BLaER1 (cell line): ENCODE data around the gene FAM131C.

Experiments used
- H3K27ac ChIP-seq: shearing (Covaris generic); formaldehyde crosslinking; 2 replicates; pipeline ENCODE4 v1.8.1; 2022
- H3K27me3 ChIP-seq: shearing (Covaris generic); formaldehyde crosslinking; 2 replicates; pipeline ENCODE4 v1.8.1; 2022
- H3K36me3 ChIP-seq: shearing (Covaris generic); formaldehyde crosslinking; 2 replicates; pipeline ENCODE4 v1.8.1; 2022
- H3K4me1 ChIP-seq: shearing (Covaris generic); formaldehyde crosslinking; 2 replicates; pipeline ENCODE4 v1.8.1; 2022
- H3K4me2 ChIP-seq: shearing (Covaris generic); formaldehyde crosslinking; 2 replicates; pipeline ENCODE4 v1.8.1; 2022
- H3K4me3 ChIP-seq: shearing (Covaris generic); formaldehyde crosslinking; 2 replicates; pipeline ENCODE4 v1.8.1; 2022
- H3K9ac ChIP-seq: shearing (Covaris generic); formaldehyde crosslinking; 2 replicates; pipeline ENCODE4 v1.8.1; 2022
- H3K9me3 ChIP-seq: shearing (Covaris generic); formaldehyde crosslinking; 2 replicates; pipeline ENCODE4 v1.8.1; 2022
- H4K20me1 ChIP-seq: shearing (Covaris generic); formaldehyde crosslinking; 2 replicates; pipeline ENCODE4 v1.8.1; 2022
- Cebpa-rat ChIP-seq: shearing (Covaris generic); IDR thresholded peaks from 2 replicates; pipeline ENCODE4 v1.8.1; 2022

The FAM131C gene

GRCh38 chr1:16078925-16079656 is 5.6 kb upstream of the FAM131C start:
- no peak for TF ChIP-seq Cebpa-rat
- H3K27ac ChIP-seq: 0 out of 2 replicates have a peak overlapping the region, but pooled peaks have one; percentile 7
- no peaks in the 10 kb centered on the region for H3K9me3 ChIP-seq
- no peaks in the 10 kb centered on the region for H4K20me1 ChIP-seq
- H3K4me1 ChIP-seq: peaks cover 7% of the 10 kb centered on the region
- peaks cover 5% of the 10 kb centered on the region; the same call in 1 of the 2 replicates for H3K27me3 ChIP-seq
- H3K4me3 ChIP-seq: no peak overlapping the region
- no peaks in the 10 kb centered on the region for H3K36me3 ChIP-seq
- H3K9ac ChIP-seq: no peak overlapping the region
- H3K4me2 ChIP-seq: peak overlapping the region; percentile 49

DNA sequence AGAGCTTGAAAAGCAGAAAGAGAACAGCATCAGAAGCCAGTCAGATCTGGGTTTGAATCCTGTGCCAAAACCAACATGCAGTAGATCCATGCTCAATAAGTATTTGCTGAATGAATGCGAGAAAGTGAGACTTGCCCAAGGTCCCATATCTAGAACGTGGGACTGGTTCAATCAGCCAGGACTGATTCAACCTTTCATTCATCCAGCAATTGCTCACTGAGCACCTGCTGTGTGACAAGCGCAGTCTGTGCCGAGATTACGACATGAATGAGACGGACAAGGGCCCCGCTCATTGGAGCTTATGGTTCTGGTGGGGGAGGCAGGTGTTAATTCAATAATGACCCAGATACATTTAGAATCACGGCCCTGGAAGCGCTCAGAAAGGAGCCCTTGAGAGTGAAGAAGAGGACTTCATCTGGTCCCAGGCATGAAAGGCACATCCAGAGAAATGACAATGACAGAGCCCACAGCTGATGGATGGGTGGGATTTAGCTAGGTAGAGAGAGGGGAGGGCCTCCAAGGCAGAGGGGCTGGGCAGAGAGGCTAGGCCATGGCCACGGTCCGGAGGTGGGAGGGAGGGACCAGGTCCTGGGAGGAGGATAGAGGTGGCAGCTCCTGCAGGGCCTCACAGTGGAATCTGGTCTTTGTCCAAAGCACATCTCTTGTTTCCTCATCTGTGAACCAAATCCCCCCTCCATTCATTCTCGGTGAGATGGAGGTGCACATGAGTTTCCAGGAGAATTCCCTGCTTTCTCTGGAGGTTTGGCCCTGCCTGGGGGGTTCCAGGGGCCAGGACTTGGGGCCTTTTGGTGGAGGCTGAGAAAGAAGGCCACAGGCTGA is 4.2 kb upstream of the FAM131C start:
- Histone ChIP-seq H3K9ac (no peak overlapping the region), H3K4me3 (no peak overlapping the region), H3K36me3 (no peaks in the 10 kb centered on the region), H3K27me3 (peaks cover 19% of the 10 kb centered on the region; the same call in 1 of the 2 replicates), H3K4me2 (no peak overlapping the region), H4K20me1 (no peaks in the 10 kb centered on the region), H3K4me1 (peaks cover 18% of the 10 kb centered on the region), H3K9me3 (no peaks in the 10 kb centered on the region), H3K27ac (no peak overlapping the region)
- no peak for TF ChIP-seq Cebpa-rat

DNA sequence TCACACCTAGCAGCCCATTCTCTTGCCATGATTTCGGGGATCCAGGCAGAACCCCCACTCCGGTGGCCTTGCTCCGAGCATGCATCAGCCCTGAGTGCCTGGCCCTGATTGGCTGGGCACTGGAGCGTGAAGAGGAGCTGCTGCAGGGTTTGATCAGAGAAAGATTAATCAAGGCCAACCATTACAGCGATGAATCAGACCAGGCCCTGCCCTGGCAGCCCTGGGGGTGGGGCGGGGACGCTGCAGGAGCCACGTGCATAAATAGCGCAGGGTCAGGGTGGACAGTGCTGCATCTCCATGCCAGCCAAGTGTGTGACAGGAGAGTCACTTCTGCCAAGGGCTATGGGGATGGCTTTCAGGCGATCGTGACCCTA is 3.4 kb upstream of the FAM131C start:
- H3K27me3 ChIP-seq: peaks cover 27% of the 10 kb centered on the region
- H3K36me3 ChIP-seq: no peaks in the 10 kb centered on the region
- no peak overlapping the region for H3K9ac ChIP-seq
- H3K27ac ChIP-seq: no peak overlapping the region
- H3K4me3 ChIP-seq: no peak overlapping the region
- peaks cover 26% of the 10 kb centered on the region for H3K4me1 ChIP-seq
- peaks cover 6% of the 10 kb centered on the region for H4K20me1 ChIP-seq
- H3K4me2 ChIP-seq: no peak overlapping the region
- TF ChIP-seq Cebpa-rat: no peak
- H3K9me3 ChIP-seq: no peaks in the 10 kb centered on the region

DNA sequence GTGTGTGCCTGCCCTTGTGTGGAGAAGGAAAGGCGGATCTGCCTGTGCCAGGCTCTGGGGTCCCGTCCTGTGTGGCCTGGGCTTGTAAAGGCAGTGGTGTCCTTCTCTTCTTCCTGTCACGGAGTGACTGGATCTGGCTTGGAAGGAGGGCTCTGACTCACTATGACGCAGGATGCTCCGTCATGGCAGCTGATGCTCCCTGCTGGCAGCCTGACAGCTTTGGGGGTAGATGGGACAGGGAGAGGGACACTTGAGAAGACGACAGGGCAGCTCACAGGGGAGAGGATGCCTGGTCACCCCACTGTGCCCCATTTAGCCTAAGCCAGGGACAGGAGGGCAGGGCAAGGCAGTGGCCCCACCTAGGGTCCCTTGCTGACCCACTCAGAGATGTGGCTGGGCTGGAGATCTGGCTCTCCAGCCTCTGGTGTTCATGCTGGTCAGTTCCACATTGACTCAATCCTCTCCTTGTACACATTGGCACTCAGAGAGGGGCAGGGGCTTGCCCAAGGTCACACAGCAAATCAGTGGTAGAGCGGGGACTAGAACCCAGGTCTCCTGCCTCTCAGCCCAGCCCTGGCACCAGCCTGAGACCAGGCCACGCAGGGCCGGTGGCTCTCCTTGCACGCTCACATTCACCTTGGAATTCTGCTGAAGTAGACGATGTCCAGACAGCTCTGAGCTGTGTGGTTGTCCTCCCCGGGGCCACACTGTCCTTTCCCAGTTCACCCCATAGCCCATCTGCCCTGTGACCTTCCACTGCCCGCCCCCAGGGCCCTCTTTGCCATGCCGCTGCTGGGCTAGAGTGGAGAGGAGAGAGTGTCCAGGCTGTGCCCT is 2.8 kb upstream of the FAM131C start:
- no peaks in the 10 kb centered on the region for H3K9me3 ChIP-seq
- H3K4me2 ChIP-seq: no peak overlapping the region
- peaks cover 30% of the 10 kb centered on the region for H3K27me3 ChIP-seq
- H3K4me1 ChIP-seq: peaks cover 27% of the 10 kb centered on the region
- no peaks in the 10 kb centered on the region for H3K36me3 ChIP-seq
- H4K20me1 ChIP-seq: peaks cover 10% of the 10 kb centered on the region
- no peak overlapping the region for H3K9ac ChIP-seq
- no peak overlapping the region for H3K27ac ChIP-seq
- no peak overlapping the region for H3K4me3 ChIP-seq
- no peak for TF ChIP-seq Cebpa-rat

GRCh38 chr1:16075337-16076030 is 2.0 kb upstream of the FAM131C start:
- Histone ChIP-seq H3K4me3 (no peak overlapping the region), H3K27me3 (peaks cover 30% of the 10 kb centered on the region), H3K36me3 (no peaks in the 10 kb centered on the region), H3K9me3 (no peaks in the 10 kb centered on the region), H3K9ac (no peak overlapping the region), H4K20me1 (peaks cover 10% of the 10 kb centered on the region), H3K4me2 (no peak overlapping the region), H3K27ac (no peak overlapping the region), H3K4me1 (peaks cover 27% of the 10 kb centered on the region)
- TF ChIP-seq Cebpa-rat: no peak

DNA sequence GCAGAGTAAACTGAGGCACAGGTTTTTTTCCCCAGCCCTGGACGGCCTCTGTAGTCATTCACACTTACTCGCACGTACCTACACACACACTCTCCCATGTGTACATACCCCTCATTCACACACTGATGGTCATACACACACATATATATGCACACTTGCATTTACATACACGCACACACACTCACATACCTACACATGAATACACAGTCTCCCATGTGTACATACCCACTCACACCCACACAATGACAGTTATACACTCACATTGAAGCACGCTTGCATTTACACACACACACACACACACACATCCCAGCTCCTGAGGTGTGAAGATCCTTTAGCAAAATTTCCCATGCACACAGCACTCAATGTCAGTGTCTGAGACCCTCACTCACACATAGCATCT is 766 bp upstream of the FAM131C start:
- H3K36me3 ChIP-seq: no peaks in the 10 kb centered on the region
- no peak overlapping the region for H3K27ac ChIP-seq
- TF ChIP-seq Cebpa-rat: no peak
- H3K27me3 ChIP-seq: peaks cover 30% of the 10 kb centered on the region
- H3K4me1 ChIP-seq: peaks cover 37% of the 10 kb centered on the region
- H3K9me3 ChIP-seq: no peaks in the 10 kb centered on the region
- H4K20me1 ChIP-seq: peaks cover 10% of the 10 kb centered on the region
- no peak overlapping the region for H3K9ac ChIP-seq
- H3K4me3 ChIP-seq: no peak overlapping the region
- H3K4me2 ChIP-seq: peak overlapping the region; percentile 97

DNA sequence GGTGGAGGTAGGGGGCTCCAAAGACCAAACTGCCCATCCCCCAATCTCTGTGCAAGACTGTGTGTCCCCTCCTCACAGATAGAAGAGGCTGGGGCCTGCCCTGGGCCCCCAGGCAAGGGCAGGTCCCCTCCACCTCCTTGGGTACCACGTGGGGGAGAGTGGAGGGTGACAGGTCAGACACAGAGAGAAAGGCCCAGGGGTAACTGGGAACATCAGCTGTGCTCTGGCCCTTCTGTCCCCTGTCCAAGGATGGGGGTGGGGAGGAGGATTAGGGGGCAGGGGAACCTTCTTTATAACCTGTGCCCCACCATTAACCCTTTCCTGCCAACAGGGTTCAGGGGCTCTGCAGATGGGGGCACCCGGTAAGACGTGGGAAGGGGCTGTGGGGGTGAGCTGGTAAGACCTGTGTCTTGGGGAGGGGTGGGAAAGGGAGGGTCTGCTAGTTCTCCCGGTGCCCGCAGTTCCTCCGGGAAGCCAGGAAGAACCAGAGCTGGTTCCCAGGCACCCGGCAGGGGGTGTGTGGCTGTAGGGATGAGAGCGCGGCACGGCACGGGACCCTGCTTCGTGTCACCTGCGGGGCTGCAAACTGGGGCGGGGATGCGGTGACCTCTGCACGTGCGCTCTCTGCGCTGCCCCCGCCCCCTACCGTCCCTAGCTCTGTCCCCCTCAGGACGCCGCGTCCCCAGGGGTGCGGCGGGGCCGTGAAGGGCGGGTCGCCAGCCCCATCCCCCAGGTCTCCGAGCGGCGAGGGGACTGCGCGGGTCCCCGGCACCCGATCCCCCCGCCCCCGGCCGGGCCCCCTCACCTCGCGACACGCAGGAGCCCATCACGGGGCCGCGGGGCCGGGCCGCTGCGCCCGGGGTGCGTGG is 601 bp downstream of the FAM131C start:
- Histone ChIP-seq H3K27me3 (peaks cover 30% of the 10 kb centered on the region), H3K9ac (peak overlapping the region; percentile 51), H3K9me3 (no peaks in the 10 kb centered on the region), H3K4me2 (peak overlapping the region; percentile 97), H3K36me3 (no peaks in the 10 kb centered on the region), H3K4me1 (peaks cover 47% of the 10 kb centered on the region), H3K4me3 (peak overlapping the region; percentile 68), H4K20me1 (peaks cover 10% of the 10 kb centered on the region), H3K27ac (no peak overlapping the region)
- no peak for TF ChIP-seq Cebpa-rat

- Histone ChIP-seq H3K27me3 (peaks cover 30% of the 10 kb centered on the region), H3K27ac (no peak overlapping the region), H3K4me2 (no peak overlapping the region; the same call in 1 of the 2 replicates), H3K36me3 (no peaks in the 10 kb centered on the region), H3K4me1 (peaks cover 54% of the 10 kb centered on the region), H3K4me3 (no peak overlapping the region), H3K9me3 (no peaks in the 10 kb centered on the region), H3K9ac (no peak overlapping the region), H4K20me1 (peaks cover 10% of the 10 kb centered on the region)
- TF ChIP-seq Cebpa-rat: no peak
Measured at GRCh38 chr1:16072095-16072494, 1.4 kb downstream of the FAM131C start.
